HepG2 (cell line): ENCODE data around the gene ARTN. TPM values are rescaled to one million over a fixed set of nuclear protein-coding genes. Genes with fewer than 3 reads are reported as not detected.

Experiments used
- AKAP8 ChIP-seq: sonication (generic); formaldehyde crosslinking; IDR thresholded peaks from 2 replicates; pipeline ENCODE4 v1.5.1; 2020; ENCODE audit warnings: mild to moderate bottlenecking, missing genetic modification reagents
- ARID5B ChIP-seq: IDR thresholded peaks from 2 replicates; pipeline ENCODE4 v1.4.0; 2020; ENCODE audit warnings: mild to moderate bottlenecking, missing genetic modification reagents
- CBX1 ChIP-seq: IDR thresholded peaks from one replicate; pipeline ENCODE4 v1.6.1; 2016; ENCODE audit warnings: antibody characterized with exemption, low read depth
- E2F1 ChIP-seq: sonication (generic); formaldehyde crosslinking; IDR thresholded peaks from 2 replicates; pipeline ENCODE4 v1.5.0; 2020; ENCODE audit warnings: missing genetic modification reagents
- GATAD1 ChIP-seq: IDR thresholded peaks from 2 replicates; pipeline ENCODE4 v1.6.1; 2016; ENCODE audit warnings: missing genetic modification reagents, missing compliant biosample characterization
- KDM2A ChIP-seq: sonication (generic); formaldehyde crosslinking; IDR thresholded peaks from 2 replicates; pipeline ENCODE4 v1.4.0; 2020; ENCODE audit warnings: low read depth, missing genetic modification reagents, borderline replicate concordance
- MAX ChIP-seq: IDR thresholded peaks from 2 replicates; pipeline ENCODE4 v1.6.1; 2012; ENCODE audit warnings: inconsistent platforms
- MEIS2 ChIP-seq: sonication (generic); formaldehyde crosslinking; IDR thresholded peaks from 2 replicates; pipeline ENCODE4 v1.9.0; 2021; ENCODE audit warnings: mild to moderate bottlenecking, missing genetic modification reagents
- MXD1 ChIP-seq: sonication (generic); formaldehyde crosslinking; IDR thresholded peaks from 2 replicates; pipeline ENCODE4 v1.4.0; 2020; ENCODE audit warnings: mild to moderate bottlenecking, missing genetic modification reagents
- NRL ChIP-seq: sonication (generic); formaldehyde crosslinking; IDR thresholded peaks from 2 replicates; pipeline ENCODE4 v1.5.0; 2020; ENCODE audit warnings: missing genetic modification reagents, mild to moderate bottlenecking, moderate library complexity, borderline replicate concordance
- PATZ1 ChIP-seq: sonication (generic); formaldehyde crosslinking; IDR thresholded peaks from 2 replicates; pipeline ENCODE4 v1.4.0; 2020; ENCODE audit warnings: missing genetic modification reagents
- SRSF1 ChIP-seq: fragments of 200-400 bp; formaldehyde crosslinking; optimal IDR thresholded peaks from 2 replicates; pipeline ENCODE3; 2017; ENCODE audit warnings: mild to moderate bottlenecking, low read depth, low read length, moderate library complexity
- THAP11 ChIP-seq: IDR thresholded peaks from 2 replicates; pipeline ENCODE4 v1.6.1; 2016; ENCODE audit warnings: missing biosample characterization, missing genetic modification reagents
- XRCC5 ChIP-seq: fragments of 200-400 bp; formaldehyde crosslinking; optimal IDR thresholded peaks from 2 replicates; pipeline ENCODE3; 2017; ENCODE audit warnings: mild to moderate bottlenecking, low read length
- ZFP37 ChIP-seq: sonication (generic); formaldehyde crosslinking; IDR thresholded peaks from 2 replicates; pipeline ENCODE4 v1.4.0; 2020; ENCODE audit warnings: missing genetic modification reagents, borderline replicate concordance
- ZMYM3 ChIP-seq: sonication (generic); formaldehyde crosslinking; IDR thresholded peaks from 2 replicates; pipeline ENCODE4 v1.5.1; 2020; ENCODE audit warnings: mild to moderate bottlenecking, missing genetic modification reagents
- ZNF274 ChIP-seq: sonication (generic); formaldehyde crosslinking; IDR thresholded peaks from 2 replicates; pipeline ENCODE4 v1.5.1; 2020; ENCODE audit warnings: mild to moderate bottlenecking, missing genetic modification reagents
- ZNF329 ChIP-seq: sonication (generic); formaldehyde crosslinking; IDR thresholded peaks from 2 replicates; pipeline ENCODE4 v1.9.0; 2021; ENCODE audit warnings: low read depth, mild to moderate bottlenecking, missing genetic modification reagents
- ZNF446 ChIP-seq: sonication (generic); formaldehyde crosslinking; IDR thresholded peaks from 2 replicates; pipeline ENCODE4 v1.5.0; 2020; ENCODE audit warnings: mild to moderate bottlenecking, missing genetic modification reagents
- ZNF598 ChIP-seq: sonication (generic); formaldehyde crosslinking; IDR thresholded peaks from 2 replicates; pipeline ENCODE4 v1.5.1; 2020; ENCODE audit warnings: mild to moderate bottlenecking, missing genetic modification reagents, borderline replicate concordance
- ZNF629 ChIP-seq: sonication (generic); formaldehyde crosslinking; conservative IDR thresholded peaks from 2 replicates; pipeline ENCODE4 v1.5.0; 2020; ENCODE audit warnings: missing genetic modification reagents
- ZNF768 ChIP-seq: sonication (generic); formaldehyde crosslinking; IDR thresholded peaks from 2 replicates; pipeline ENCODE4 v1.4.0; 2020; ENCODE audit warnings: missing genetic modification reagents
- polyA plus RNA-seq, 8 experiments: library from polyadenylated mRNA; depleted of rRNA in 3 of 8; stranded (reverse) in 7 of 8; unstranded in 1 of 8; fragments of >200 nt; fragmentation: Illumina TruSeq in 4 of 8; extraction: Trizol in 4 of 8; gene quantifications; 2 replicates each; pipeline versions ENCODE4 v1.2.1 to v1.2.3, GENCODE V29; 2011 to 2016; ENCODE audit warnings: low read depth in 4 of 8, missing spikeins in 1 of 8, mixed read lengths in 1 of 8; ENCODE audit not compliant: insufficient read depth in 1 of 8
- total RNA-seq, 5 experiments: library from RNA; depleted of rRNA; stranded (reverse); fragments of >200 nt; fragmentation: Illumina TruSeq; extraction: Trizol; gene quantifications; 2 replicates each; pipeline ENCODE4 v1.2.3, GENCODE V29; 2016; ENCODE audit warnings: low read depth in 1 of 5

The ARTN gene
- total and polyA plus RNA-seq, 2 of the 13 experiments (the other 11 are each of a cell fraction or from before 2014, with no cell fraction given): 0.11 to 0.62 TPM

GRCh38 chr1:43936431-43937151 lies 3.0 kb downstream of the ARTN start (continued):
- TF ChIP-seq E2F1 (peak; percentile 50; the same call in 1 of the 2 replicates), MEIS2 (CRISPR knock-in tag) (0 out of 2 replicates have a peak, but pooled peaks have one; percentile 6), XRCC5 (peak; percentile 74), ZNF274 (peak; percentile 27; the same call in 1 of the 2 replicates), MAX (peak; percentile 15; the same call in 1 of the 2 replicates), THAP11 (CRISPR knock-in tag) (peak; percentile 48; the same call in 1 of the 2 replicates), CBX1 (no peak), ZNF768 (CRISPR knock-in tag) (peak; percentile 42; the same call in 1 of the 2 replicates), ZNF629 (CRISPR knock-in tag) (0 out of 2 replicates have a peak, but pooled peaks have one; percentile 19), GATAD1 (CRISPR knock-in tag) (no peak), SRSF1 (no peak), ZFP37 (no peak), ZMYM3 (CRISPR knock-in tag) (0 out of 2 replicates have a peak, but pooled peaks have one; percentile 10), ZNF329 (CRISPR knock-in tag) (0 out of 2 replicates have a peak, but pooled peaks have one; percentile 25), MXD1 (CRISPR knock-in tag) (peak; percentile 48; the same call in 1 of the 2 replicates), NRL (CRISPR knock-in tag) (peak; percentile 88; the same call in 1 of the 2 replicates), KDM2A (peak; percentile 71; the same call in 1 of the 2 replicates), ARID5B (CRISPR knock-in tag) (no peak), ZNF446 (CRISPR knock-in tag) (0 out of 2 replicates have a peak, but pooled peaks have one; percentile 42), ZNF598 (no peak), PATZ1 (CRISPR knock-in tag) (peak; percentile 42), AKAP8 (CRISPR knock-in tag) (no peak)
